ENCODE data around the gene SERPINA9.
A peak's percentile ranks its signal among the peaks of the same experiment; 100 is the strongest.
"Not testable (repeated sequence)": the region's sequence is repeated elsewhere in the genome, so short reads cannot be mapped to it uniquely, and the experiment has no call there.

SERPINA9 gene

DNA sequence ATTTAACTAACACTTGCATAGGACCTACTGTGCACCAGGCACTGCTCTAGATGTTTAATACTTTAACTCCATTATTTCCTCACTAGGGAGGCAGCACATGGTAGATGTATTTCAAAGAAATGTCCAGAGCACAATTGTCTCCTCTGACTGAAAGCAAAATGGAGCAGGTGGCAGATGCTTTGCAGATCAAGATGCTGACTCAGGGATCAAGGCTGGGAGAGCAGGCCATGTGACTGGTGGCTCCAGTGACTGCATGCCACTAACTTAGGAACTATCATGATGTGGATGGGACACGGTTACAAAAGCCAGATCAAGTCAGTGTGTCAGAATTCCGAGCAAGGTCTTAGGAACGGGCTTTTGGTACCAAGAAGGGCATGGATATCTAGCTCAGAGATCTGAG is 51.6 kb downstream of the SERPINA9 start:
- POLR2A ChIA-PET: no interaction called here
- DNase-seq (ENCODE audit: extremely low spot score): no peak
- CTCF ChIA-PET: no interaction called here
- TF ChIP-seq CTCF (IDR thresholded peaks at IDR 0.05; ENCODE audit: control extremely low read depth, extremely low read depth, low read depth, missing control alignments): no peak

GRCh38 chr14:94423453-94424056 is 52.4 kb downstream of the SERPINA9 start:
- peak; percentile 52 for DNase-seq (ENCODE audit: extremely low spot score)
- CTCF ChIA-PET: interaction anchor here (0.6 to 2.6 kb wide), 14 partner anchors 9 to 128 kb away, joined by 3 to 15 read pairs (median 4); no protein-coding TSS in a partner anchor
- peak; percentile 76 for TF ChIP-seq CTCF (IDR thresholded peaks at IDR 0.05; ENCODE audit: control extremely low read depth, extremely low read depth, low read depth, missing control alignments)
- POLR2A ChIA-PET: no interaction called here

- no peak for TF ChIP-seq CTCF (IDR thresholded peaks at IDR 0.05; ENCODE audit: control extremely low read depth, extremely low read depth, low read depth, missing control alignments)
- DNase-seq (ENCODE audit: extremely low spot score): no peak
- ChIA-PET POLR2A (no interaction called here), CTCF (interaction anchor here (1.1 to 3.3 kb wide), 5 partner anchors 10 to 119 kb away, joined by 3 to 12 read pairs (median 3); no protein-coding TSS in a partner anchor)
These were observed 54.7 kb downstream of the SERPINA9 start for GRCh38 chr14:94421316-94421715.

DNA sequence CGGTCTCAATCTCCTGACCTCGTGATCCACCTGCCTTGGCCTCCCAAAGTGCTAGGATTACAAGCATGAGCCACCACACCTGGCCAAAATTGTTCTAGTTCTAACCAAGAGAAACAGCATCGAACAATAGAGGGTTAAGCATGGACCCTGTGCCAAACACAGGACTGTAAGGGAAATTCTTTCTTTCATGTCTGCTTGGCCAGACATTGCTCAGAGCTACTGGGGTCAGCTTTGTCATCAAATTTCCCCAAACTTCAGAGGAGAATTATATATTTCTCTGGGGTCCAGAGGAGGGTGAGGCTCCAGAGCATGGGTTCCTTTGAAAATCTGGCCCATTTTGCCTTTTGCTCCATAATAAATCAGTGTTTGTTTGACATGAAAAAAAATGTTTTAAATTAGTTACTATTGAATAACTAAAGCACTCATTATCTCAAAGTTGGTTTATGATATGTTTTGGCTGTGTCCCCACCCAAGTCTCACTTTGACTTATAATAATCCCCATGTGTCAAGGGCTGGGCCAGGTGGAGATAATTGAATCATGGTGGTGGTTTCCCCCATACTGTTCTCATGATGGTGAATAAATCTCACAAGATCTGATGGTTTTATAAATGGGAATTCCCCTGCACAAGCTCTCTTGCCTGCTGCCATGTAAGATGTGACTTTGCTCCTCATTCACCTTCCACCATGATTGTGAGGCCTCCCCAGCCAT is 58.3 kb downstream of the SERPINA9 start:
- POLR2A ChIA-PET; DNase-seq (ENCODE audit: extremely low spot score); CTCF ChIA-PET: not testable (repeated sequence)

All from GM10248 (cell line).